Measurements from ENCODE around the gene ZC3H4.

ZC3H4 gene

GRCh38 chr19:47075179-47075810, 38.3 kb downstream of the ZC3H4 start:
- H3K27ac ChIP-seq, result no peak overlapping the region
- no peak for TF ChIP-seq ZFX (IDR thresholded peaks at IDR 0.05)
- TF ChIP-seq, protein P1, sequence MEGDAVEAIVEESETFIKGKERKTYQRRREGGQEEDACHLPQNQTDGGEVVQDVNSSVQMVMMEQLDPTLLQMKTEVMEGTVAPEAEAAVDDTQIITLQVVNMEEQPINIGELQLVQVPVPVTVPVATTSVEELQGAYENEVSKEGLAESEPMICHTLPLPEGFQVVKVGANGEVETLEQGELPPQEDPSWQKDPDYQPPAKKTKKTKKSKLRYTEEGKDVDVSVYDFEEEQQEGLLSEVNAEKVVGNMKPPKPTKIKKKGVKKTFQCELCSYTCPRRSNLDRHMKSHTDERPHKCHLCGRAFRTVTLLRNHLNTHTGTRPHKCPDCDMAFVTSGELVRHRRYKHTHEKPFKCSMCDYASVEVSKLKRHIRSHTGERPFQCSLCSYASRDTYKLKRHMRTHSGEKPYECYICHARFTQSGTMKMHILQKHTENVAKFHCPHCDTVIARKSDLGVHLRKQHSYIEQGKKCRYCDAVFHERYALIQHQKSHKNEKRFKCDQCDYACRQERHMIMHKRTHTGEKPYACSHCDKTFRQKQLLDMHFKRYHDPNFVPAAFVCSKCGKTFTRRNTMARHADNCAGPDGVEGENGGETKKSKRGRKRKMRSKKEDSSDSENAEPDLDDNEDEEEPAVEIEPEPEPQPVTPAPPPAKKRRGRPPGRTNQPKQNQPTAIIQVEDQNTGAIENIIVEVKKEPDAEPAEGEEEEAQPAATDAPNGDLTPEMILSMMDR (conservative IDR thresholded peaks at IDR 0.05), result no peak

GRCh38 chr19:47074621-47075020, 39.0 kb downstream of the ZC3H4 start:
- no peak for TF ChIP-seq ZFX (IDR thresholded peaks at IDR 0.05)
- TF ChIP-seq, protein P1 (conservative IDR thresholded peaks at IDR 0.05), result no peak
- H3K27ac ChIP-seq, result no peak overlapping the region

DNA sequence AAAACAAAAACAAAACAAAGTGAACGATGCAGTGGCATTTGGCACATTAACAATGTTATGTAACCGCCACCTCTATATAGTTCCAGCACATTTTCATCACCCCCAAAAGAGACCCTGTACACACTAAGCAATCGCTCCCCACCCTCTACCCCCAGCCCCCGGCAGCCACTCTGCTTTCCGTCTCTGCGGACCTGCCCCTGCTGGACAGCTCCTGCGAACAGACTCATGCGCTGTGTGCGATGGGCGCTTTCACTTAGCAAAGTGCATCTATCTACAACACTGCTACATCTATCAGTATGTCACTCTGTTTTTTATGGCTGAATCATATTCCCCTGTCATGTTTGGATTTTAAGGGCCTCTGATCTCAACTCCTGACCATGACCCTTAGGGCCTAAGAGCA, 40.0 kb downstream of the ZC3H4 start:
- TF ChIP-seq, protein P1 (conservative IDR thresholded peaks at IDR 0.05), result no peak
- TF ChIP-seq ZFX (IDR thresholded peaks at IDR 0.05), result no peak
- H3K27ac ChIP-seq, result no peak overlapping the region

DNA sequence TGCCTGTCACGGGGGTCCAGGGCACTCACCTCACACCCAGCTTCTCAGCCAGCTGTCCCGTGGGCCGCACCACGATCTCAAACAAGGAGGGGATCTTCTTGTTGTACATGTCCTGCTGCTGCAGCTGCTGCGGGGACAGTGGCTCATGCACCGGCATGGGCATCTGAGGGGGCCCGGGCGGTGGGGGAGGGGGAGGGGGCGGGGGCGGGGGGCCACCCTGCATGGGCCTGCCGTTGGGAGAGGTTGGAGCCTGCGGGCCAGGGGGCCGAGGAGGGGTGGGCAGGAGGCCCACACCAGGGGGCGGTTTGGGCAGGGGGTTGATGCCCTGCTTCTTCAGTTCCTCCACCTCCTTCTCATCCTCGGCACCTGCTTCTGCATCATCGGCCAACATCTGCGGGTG, 41.3 kb downstream of the ZC3H4 start:
- TF ChIP-seq ZFX (IDR thresholded peaks at IDR 0.05), result no peak
- TF ChIP-seq, protein P1 (conservative IDR thresholded peaks at IDR 0.05), result no peak
- no peak overlapping the region for H3K27ac ChIP-seq

DNA sequence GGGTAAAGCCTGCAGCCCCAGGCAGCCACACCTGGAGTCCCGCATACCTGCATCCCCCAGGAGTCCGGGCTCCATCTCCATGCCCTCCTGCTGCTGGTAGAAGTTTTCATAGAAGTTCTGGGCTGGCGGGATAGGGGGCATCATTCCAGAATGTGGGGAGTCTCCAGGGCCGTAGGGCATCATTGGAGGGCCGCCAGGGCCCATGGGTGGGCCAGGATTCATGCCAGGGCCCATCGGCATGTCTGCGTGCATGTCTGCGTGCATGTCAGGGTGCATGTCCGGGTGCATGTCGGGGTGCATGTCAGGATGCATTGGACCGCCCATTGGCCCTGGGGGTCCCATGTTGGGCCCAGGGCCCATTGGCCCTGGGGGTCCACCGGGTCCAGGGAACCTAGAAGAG, 41.8 kb downstream of the ZC3H4 start:
- no peak overlapping the region for H3K27ac ChIP-seq
- TF ChIP-seq ZFX (IDR thresholded peaks at IDR 0.05), result no peak
- TF ChIP-seq, protein P1 (conservative IDR thresholded peaks at IDR 0.05), result no peak

- no peak overlapping the region for H3K27ac ChIP-seq
- TF ChIP-seq, protein P1 (conservative IDR thresholded peaks at IDR 0.05), result no peak
- TF ChIP-seq ZFX (IDR thresholded peaks at IDR 0.05), result no peak
Measured at GRCh38 chr19:47070756-47071155, 42.8 kb downstream of the ZC3H4 start.

DNA sequence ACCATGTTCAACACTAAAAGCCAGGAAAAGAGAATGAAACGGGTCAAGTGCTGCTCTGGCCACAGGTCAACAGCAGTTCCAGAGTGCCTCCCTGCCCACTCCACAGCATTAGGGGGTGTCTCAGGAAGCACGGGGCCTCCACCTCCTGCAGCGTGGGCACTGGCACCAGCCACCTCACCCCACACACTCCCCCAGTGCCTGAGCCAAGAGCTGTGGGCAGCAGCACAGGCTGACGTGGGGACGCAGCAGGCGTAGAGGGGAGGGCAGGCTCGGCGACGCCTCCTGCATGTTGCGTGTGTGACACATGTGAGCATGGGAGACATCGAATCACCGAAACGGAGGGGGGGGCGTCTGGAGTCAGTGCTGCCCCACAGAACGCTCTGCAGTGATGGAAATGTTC, 43.8 kb downstream of the ZC3H4 start:
- TF ChIP-seq, protein P1 (conservative IDR thresholded peaks at IDR 0.05), result no peak
- TF ChIP-seq ZFX (IDR thresholded peaks at IDR 0.05), result no peak
- no peak overlapping the region for H3K27ac ChIP-seq

Measured in C4-2B (cell line).